Thyroid gland (tissue), 4 donors: ENCODE data around the gene TOGARAM2.

ENCODE experiments used
- CTCF ChIP-seq, 6 experiments: fragments of 200-600 bp in 3 of 6; fragments of 450-650 bp in 3 of 6; sonication (generic) in 3 of 6; IDR thresholded peaks; one replicate each; pipeline ENCODE4 v1.5.1; 2016 to 2019; ENCODE audit warnings: antibody characterized with exemption in 6 of 6, mild to moderate bottlenecking in 2 of 6, inconsistent platforms in 1 of 6, moderate library complexity in 1 of 6
- POLR2A ChIP-seq, 2 donors: fragments of 450-650 bp; IDR thresholded peaks; one replicate each; pipeline ENCODE4 v1.6.1; 2017; ENCODE audit warnings: antibody characterized with exemption in 2 of 2, mild to moderate bottlenecking in 2 of 2, moderate library complexity in 1 of 2

GRCh38 chr2:29075894-29076705 lies 95.0 kb downstream of the TOGARAM2 start:
- TF ChIP-seq CTCF (IDR thresholded peaks at IDR 0.05) (no peak), POLR2A (IDR thresholded peaks at IDR 0.05) (no peak)
